ENCODE measurements around the gene IGFBP6.

GRCh38 chr12:53093777-53094393 lies 3.6 kb upstream of the IGFBP6 start:
- no peak for TF ChIP-seq POLR2AphosphoS5 (IDR thresholded peaks at IDR 0.05; ENCODE audit: borderline replicate concordance, low read depth, low read length)
- TF ChIP-seq EZH2 (IDR thresholded peaks at IDR 0.05): no peak
- no peak for TF ChIP-seq FOXP2 (optimal IDR thresholded peaks at IDR 0.05; ENCODE audit: control extremely low read depth, extremely low read length, insufficient read depth)

Data from SK-N-MC (cell line).